C4-2B (cell line): ENCODE data around the gene NOS3.

Experiments used
- CTCF ChIP-seq: fragments of 450-650 bp; conservative IDR thresholded peaks from 2 replicates; pipeline ENCODE4 v1.5.1; 2017; ENCODE audit warnings: mild to moderate bottlenecking
- ZFX ChIP-seq: fragments of 450-650 bp; IDR thresholded peaks from 2 replicates; pipeline ENCODE4 v1.6.1; 2017

GRCh38 chr7:151034312-151035025 is 43.7 kb downstream of the NOS3 start:
- TF ChIP-seq CTCF: no peak
- TF ChIP-seq ZFX: no peak
